Naive thymus-derived CD4-positive, alpha-beta T cell (primary cell): ENCODE results near the gene KAZN. TPM values are rescaled to one million over a fixed set of nuclear protein-coding genes. Genes with fewer than 3 reads are reported as not detected.

ENCODE experiments used
- ATAC-seq: fragments of 150-1000 bp; cut with Tn5 transposase; 2 replicates; pipeline ENCODE4 v1.10.0; 2021; ENCODE audit warnings: mild to moderate bottlenecking, moderate library complexity
- CTCF ChIA-PET: fragments of 350-600 bp; sonication (Branson Sonifier 250); formaldehyde crosslinking; loops from one replicate; lab custom pipeline; 2021; ENCODE audit warnings: antibody characterized with exemption; lab: Charles Lee
- POLR2A ChIA-PET: fragments of 350-600 bp; sonication (Branson Sonifier 250); formaldehyde crosslinking; loops from one replicate; lab custom pipeline; 2021; ENCODE audit warnings: antibody characterized with exemption, inconsistent platforms; lab: Charles Lee
- DNase-seq, 9 donors: peaks; one replicate each; pipeline versions ENCODE4 v3.0.0 to v3.0.0-alpha.2; 2020 to 2022; ENCODE audit warnings: mixed read lengths in 1 of 9
- H3K27ac ChIP-seq: one replicate; pipeline ENCODE4 v1.7.0; 2013; ENCODE audit warnings: mild to moderate bottlenecking, low read depth, low read length, moderate library complexity
- H3K27me3 ChIP-seq, 2 donors: one replicate each; pipeline ENCODE4 v1.7.0; 2013; ENCODE audit warnings: low read length in 2 of 2, mild to moderate bottlenecking in 2 of 2, moderate library complexity in 2 of 2; ENCODE audit not compliant: control insufficient read depth in 2 of 2, insufficient read depth in 2 of 2
- H3K36me3 ChIP-seq, 3 experiments: 1 replicate in 2 of 3; 2 replicates in 1 of 3; pipeline ENCODE4 v1.7.0; 2013; ENCODE audit warnings: low read length in 3 of 3, mild to moderate bottlenecking in 3 of 3, moderate library complexity in 1 of 3; ENCODE audit not compliant: insufficient read depth in 3 of 3, control insufficient read depth in 2 of 3
- H3K4me1 ChIP-seq, 2 donors: one replicate each; pipeline ENCODE4 v1.7.0; 2013; ENCODE audit warnings: low read length in 2 of 2, mild to moderate bottlenecking in 2 of 2, moderate library complexity in 1 of 2; ENCODE audit not compliant: control insufficient read depth in 2 of 2, insufficient read depth in 2 of 2
- H3K4me3 ChIP-seq: 2 replicates; pipeline ENCODE4 v1.7.0; 2013; ENCODE audit warnings: mild to moderate bottlenecking, low read length
- H3K9me3 ChIP-seq, 3 experiments: 1 replicate in 2 of 3; 2 replicates in 1 of 3; pipeline ENCODE4 v1.7.0; 2013; ENCODE audit warnings: low read length in 3 of 3; ENCODE audit not compliant: control insufficient read depth in 2 of 3
- H3K27ac Mint-ChIP-seq, 9 donors: one replicate each; pipeline ENCODE4 v1.8.0; 2020 to 2022; ENCODE audit warnings: mixed read lengths in 9 of 9, mild to moderate bottlenecking in 8 of 9, moderate library complexity in 5 of 9, inconsistent platforms in 2 of 9
- H3K27me3 Mint-ChIP-seq, 5 donors: one replicate each; pipeline ENCODE4 v1.8.0; 2021 to 2022; ENCODE audit warnings: mixed read lengths in 5 of 5, mild to moderate bottlenecking in 1 of 5
- H3K36me3 Mint-ChIP-seq, 5 donors: one replicate each; pipeline ENCODE4 v1.8.0; 2020 to 2022; ENCODE audit warnings: mixed read lengths in 5 of 5, mild to moderate bottlenecking in 3 of 5, inconsistent platforms in 1 of 5
- H3K4me1 Mint-ChIP-seq, 7 donors: one replicate each; pipeline ENCODE4 v1.8.0; 2020 to 2022; ENCODE audit warnings: mixed read lengths in 7 of 7, mild to moderate bottlenecking in 3 of 7, inconsistent platforms in 1 of 7
- H3K4me3 Mint-ChIP-seq, 10 donors: one replicate each; pipeline ENCODE4 v1.8.0; 2020 to 2022; ENCODE audit warnings: mild to moderate bottlenecking in 10 of 10, mixed read lengths in 10 of 10, moderate library complexity in 6 of 10, inconsistent platforms in 2 of 10
- H3K9me3 Mint-ChIP-seq, 11 donors: one replicate each; pipeline ENCODE4 v1.8.0; 2020 to 2022; ENCODE audit warnings: mixed read lengths in 11 of 11, mild to moderate bottlenecking in 4 of 11, inconsistent platforms in 1 of 11, moderate library complexity in 1 of 11
- intact Hi-C, 2 donors: fragments of 100-400 bp; cut with micrococcal nuclease; formaldehyde crosslinking; loops; one replicate each; pipeline ENCODE4 v1.15.1; 2023
- polyA plus RNA-seq, 2 donors: library from polyadenylated mRNA; unstranded; fragments of 300-500 nt; fragmentation: Illumina TruSeq; gene quantifications; one replicate each; pipeline ENCODE4 v1.2.3, GENCODE V29; 2021
- total RNA-seq, 6 experiments: library from RNA in 5 of 6; stranded (reverse) in 5 of 6; gene quantifications; 1 replicate in 5 of 6; 2 replicates in 1 of 6; pipeline ENCODE4 v1.2.3 and lab custom pipeline; 2021 to 2026

Gene KAZN
- total and polyA plus RNA-seq, 7 experiments from 2014 or later, result 0.08 to 0.87 (median 0.30) TPM

DNA sequence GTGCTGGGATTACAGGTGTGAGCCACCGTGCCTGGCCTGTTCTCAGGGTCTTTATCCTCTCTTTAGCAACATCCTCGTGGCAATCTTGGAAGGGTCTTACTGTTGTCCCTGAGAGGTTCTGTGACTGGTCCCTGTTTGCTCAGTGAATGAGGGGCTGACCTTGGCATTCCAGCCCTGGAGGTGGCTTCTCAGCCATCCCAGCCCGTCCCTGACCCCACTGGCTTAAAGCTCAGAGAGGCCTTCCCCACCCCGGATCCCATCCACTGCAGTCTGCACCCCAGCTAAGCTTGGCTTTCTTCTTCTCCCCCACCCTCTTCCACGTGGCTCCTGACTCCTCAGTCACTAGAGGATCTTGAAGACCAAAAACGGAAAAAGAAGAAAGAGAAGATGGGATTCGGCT, 466.8 kb downstream of the KAZN start:
- no peaks in the 10 kb centered on the region for H3K36me3 Mint-ChIP-seq
- H3K9me3 Mint-ChIP-seq, result peaks cover 0 to 7% (median 0%) of the 10 kb centered on the region in 11 donors
- H3K27ac Mint-ChIP-seq, result peak overlapping the region in 1 of 9 donors; percentile 10
- DNase-seq (no peak), ATAC-seq (no peak)
- no peak overlapping the region for H3K27ac ChIP-seq
- ChIA-PET CTCF (no interaction called here), POLR2A (no interaction called here)
- H3K27me3 Mint-ChIP-seq, result no peaks in the 10 kb centered on the region
- no peaks in the 10 kb centered on the region for H3K4me1 ChIP-seq
- no peaks in the 10 kb centered on the region for H3K27me3 ChIP-seq
- H3K9me3 ChIP-seq, result peaks cover 0 to 7% (median 0%) of the 10 kb centered on the region in 3 experiments
- H3K4me3 ChIP-seq, result no peak overlapping the region
- no peaks in the 10 kb centered on the region for H3K36me3 ChIP-seq
- no peak overlapping the region for H3K4me3 Mint-ChIP-seq
- H3K4me1 Mint-ChIP-seq, result peaks cover 0 to 12% (median 0%) of the 10 kb centered on the region in 7 donors
- intact Hi-C loops, result no loop called here

- Histone ChIP-seq H3K9me3 (peaks cover 0 to 7% (median 0%) of the 10 kb centered on the region in 3 experiments), H3K27me3 (no peaks in the 10 kb centered on the region), H3K4me3 (no peak overlapping the region), H3K27ac (no peak overlapping the region), H3K4me1 (no peaks in the 10 kb centered on the region), H3K36me3 (no peaks in the 10 kb centered on the region)
- ChIA-PET CTCF (no interaction called here), POLR2A (no interaction called here)
- peak overlapping the region in 1 of 10 donors; percentile 59 for H3K4me3 Mint-ChIP-seq
- peaks cover 0 to 7% (median 0%) of the 10 kb centered on the region in 11 donors for H3K9me3 Mint-ChIP-seq
- intact Hi-C loops, result no loop called here
- ATAC-seq (peak; percentile 71), DNase-seq (no peak)
- H3K4me1 Mint-ChIP-seq, result peaks cover 0 to 12% (median 0%) of the 10 kb centered on the region in 7 donors
- peak overlapping the region in 1 of 9 donors; percentile 24 for H3K27ac Mint-ChIP-seq
- H3K27me3 Mint-ChIP-seq, result no peaks in the 10 kb centered on the region
- H3K36me3 Mint-ChIP-seq, result no peaks in the 10 kb centered on the region
Observed at GRCh38 chr1:15065736-15066135, 467.3 kb downstream of the KAZN start.

GRCh38 chr1:15066191-15066590, 467.7 kb downstream of the KAZN start:
- H3K9me3 Mint-ChIP-seq, result peaks cover 0 to 7% (median 0%) of the 10 kb centered on the region in 11 donors
- H3K27ac ChIP-seq, result no peak overlapping the region
- no peaks in the 10 kb centered on the region for H3K36me3 Mint-ChIP-seq
- H3K27me3 Mint-ChIP-seq, result no peaks in the 10 kb centered on the region
- ATAC-seq (peak; percentile 52), DNase-seq (no peak)
- no peaks in the 10 kb centered on the region for H3K36me3 ChIP-seq
- ChIA-PET POLR2A (no interaction called here), CTCF (no interaction called here)
- H3K27ac Mint-ChIP-seq, result peak overlapping the region in 1 of 9 donors; percentile 24
- intact Hi-C loops, result no loop called here
- no peaks in the 10 kb centered on the region for H3K4me1 ChIP-seq
- H3K4me1 Mint-ChIP-seq, result peaks cover 0 to 12% (median 0%) of the 10 kb centered on the region in 7 donors
- no peak overlapping the region for H3K4me3 ChIP-seq
- H3K4me3 Mint-ChIP-seq, result peak overlapping the region in 1 of 10 donors; percentile 59
- H3K9me3 ChIP-seq, result peaks cover 0 to 7% (median 0%) of the 10 kb centered on the region in 3 experiments
- H3K27me3 ChIP-seq, result no peaks in the 10 kb centered on the region

- H3K36me3 ChIP-seq, result no peaks in the 10 kb centered on the region
- intact Hi-C loops, result no loop called here
- ChIA-PET CTCF (no interaction called here), POLR2A (no interaction called here)
- H3K4me1 ChIP-seq, result no peaks in the 10 kb centered on the region
- Mint-ChIP-seq H3K27ac (no peak overlapping the region), H3K4me3 (no peak overlapping the region), H3K4me1 (peaks cover 0 to 12% (median 0%) of the 10 kb centered on the region in 7 donors), H3K9me3 (peaks cover 0 to 5% (median 0%) of the 10 kb centered on the region in 11 donors), H3K36me3 (no peaks in the 10 kb centered on the region), H3K27me3 (no peaks in the 10 kb centered on the region)
- peaks cover 0 to 3% (median 0%) of the 10 kb centered on the region in 3 experiments for H3K9me3 ChIP-seq
- no peak overlapping the region for H3K4me3 ChIP-seq
- H3K27me3 ChIP-seq, result no peaks in the 10 kb centered on the region
- ATAC-seq (no peak), DNase-seq (no peak)
- H3K27ac ChIP-seq, result no peak overlapping the region
Observed at GRCh38 chr1:15067148-15067547, 468.7 kb downstream of the KAZN start.

DNA sequence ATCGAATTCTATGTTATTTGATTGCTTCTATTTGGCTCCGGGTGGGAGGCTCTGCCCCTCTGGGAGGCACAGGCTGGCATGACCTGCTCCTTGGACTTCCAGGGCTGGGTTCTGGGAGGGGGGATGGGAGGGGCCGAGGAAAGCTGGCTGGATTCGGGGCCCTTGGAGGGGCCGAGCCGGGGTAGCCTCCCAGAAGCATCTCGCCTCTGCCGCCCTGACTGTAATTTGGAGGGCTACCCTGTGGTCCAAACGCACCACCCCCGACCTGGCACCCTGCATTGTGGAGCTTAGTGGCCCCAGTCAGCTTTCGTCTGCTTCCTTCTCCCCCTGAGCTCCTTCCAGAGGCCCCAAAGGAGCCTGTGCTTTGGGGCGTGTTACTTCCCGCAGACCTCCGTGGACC, 469.7 kb downstream of the KAZN start:
- no peak for DNase-seq
- intact Hi-C loops, result no loop called here
- H3K36me3 Mint-ChIP-seq, result no peaks in the 10 kb centered on the region
- ATAC-seq, result no peak
- H3K9me3 Mint-ChIP-seq, result no peaks in the 10 kb centered on the region
- Histone ChIP-seq H3K4me1 (no peaks in the 10 kb centered on the region), H3K4me3 (no peak overlapping the region), H3K27ac (no peak overlapping the region), H3K27me3 (no peaks in the 10 kb centered on the region), H3K9me3 (no peaks in the 10 kb centered on the region), H3K36me3 (no peaks in the 10 kb centered on the region)
- H3K4me1 Mint-ChIP-seq, result peaks cover 0 to 12% (median 0%) of the 10 kb centered on the region in 7 donors
- H3K27me3 Mint-ChIP-seq, result no peaks in the 10 kb centered on the region
- CTCF ChIA-PET, result no interaction called here
- no peak overlapping the region for H3K4me3 Mint-ChIP-seq
- H3K27ac Mint-ChIP-seq, result no peak overlapping the region
- POLR2A ChIA-PET, result no interaction called here

- intact Hi-C loops, result no loop called here
- ATAC-seq, result no peak
- Histone ChIP-seq H3K27ac (no peak overlapping the region), H3K9me3 (no peaks in the 10 kb centered on the region), H3K27me3 (no peaks in the 10 kb centered on the region), H3K36me3 (no peaks in the 10 kb centered on the region), H3K4me3 (no peak overlapping the region), H3K4me1 (no peaks in the 10 kb centered on the region)
- Mint-ChIP-seq H3K27me3 (no peaks in the 10 kb centered on the region), H3K36me3 (no peaks in the 10 kb centered on the region), H3K9me3 (no peaks in the 10 kb centered on the region), H3K4me3 (no peak overlapping the region), H3K4me1 (peaks cover 0 to 12% (median 0%) of the 10 kb centered on the region in 7 donors), H3K27ac (no peak overlapping the region)
- ChIA-PET CTCF (no interaction called here), POLR2A (no interaction called here)
- DNase-seq, result no peak
Observed at GRCh38 chr1:15068997-15069396, 470.5 kb downstream of the KAZN start.

- Mint-ChIP-seq H3K36me3 (no peaks in the 10 kb centered on the region), H3K9me3 (no peaks in the 10 kb centered on the region), H3K27me3 (no peaks in the 10 kb centered on the region), H3K27ac (no peak overlapping the region), H3K4me1 (peaks cover 0 to 12% (median 0%) of the 10 kb centered on the region in 7 donors), H3K4me3 (no peak overlapping the region)
- no peaks in the 10 kb centered on the region for H3K27me3 ChIP-seq
- H3K4me3 ChIP-seq, result no peak overlapping the region
- ChIA-PET POLR2A (no interaction called here), CTCF (no interaction called here)
- no peaks in the 10 kb centered on the region for H3K4me1 ChIP-seq
- intact Hi-C loops, result no loop called here
- H3K9me3 ChIP-seq, result no peaks in the 10 kb centered on the region
- no peak overlapping the region for H3K27ac ChIP-seq
- DNase-seq (no peak), ATAC-seq (no peak)
- no peaks in the 10 kb centered on the region for H3K36me3 ChIP-seq
Observed at GRCh38 chr1:15070145-15070748, 471.8 kb downstream of the KAZN start.
